ENCODE measurements around the gene FAM186B.

Gene FAM186B

DNA sequence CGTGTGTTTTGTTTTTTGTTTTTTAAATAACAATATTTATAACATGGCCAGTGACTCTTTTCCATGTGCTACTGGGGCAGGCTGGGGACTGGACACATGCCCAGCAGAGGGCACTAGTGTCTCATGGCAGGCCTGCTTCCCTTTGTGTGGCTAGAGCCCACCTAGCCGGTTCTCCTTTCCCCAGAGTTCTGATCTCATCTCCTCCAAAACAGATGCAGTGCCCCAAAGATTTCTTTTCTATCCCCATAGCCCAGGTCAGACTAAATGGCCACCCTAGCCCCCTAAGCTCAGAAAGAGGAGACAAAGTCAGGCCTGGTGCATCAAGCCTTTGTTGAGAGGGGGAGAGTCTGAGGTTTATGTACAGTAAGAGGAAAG is 39.2 kb upstream of the FAM186B start:
- Mint-ChIP-seq H3K27me3 (ENCODE audit: low read depth) (no peaks in the 10 kb centered on the region), H3K4me3 (no peak overlapping the region), H3K9me3 (no peaks in the 10 kb centered on the region), H3K27ac (peak overlapping the region; percentile 86 to 96 (median 88)), H3K4me1 (peaks cover 41% of the 10 kb centered on the region), H3K36me3 (ENCODE audit: low read depth) (peaks cover 63% of the 10 kb centered on the region)
- TF ChIP-seq CTCF (IDR thresholded peaks at IDR 0.05; ENCODE audit: unreplicated experiment in 3 of 3) = peak; percentile 95 to 97 (median 96)

DNA sequence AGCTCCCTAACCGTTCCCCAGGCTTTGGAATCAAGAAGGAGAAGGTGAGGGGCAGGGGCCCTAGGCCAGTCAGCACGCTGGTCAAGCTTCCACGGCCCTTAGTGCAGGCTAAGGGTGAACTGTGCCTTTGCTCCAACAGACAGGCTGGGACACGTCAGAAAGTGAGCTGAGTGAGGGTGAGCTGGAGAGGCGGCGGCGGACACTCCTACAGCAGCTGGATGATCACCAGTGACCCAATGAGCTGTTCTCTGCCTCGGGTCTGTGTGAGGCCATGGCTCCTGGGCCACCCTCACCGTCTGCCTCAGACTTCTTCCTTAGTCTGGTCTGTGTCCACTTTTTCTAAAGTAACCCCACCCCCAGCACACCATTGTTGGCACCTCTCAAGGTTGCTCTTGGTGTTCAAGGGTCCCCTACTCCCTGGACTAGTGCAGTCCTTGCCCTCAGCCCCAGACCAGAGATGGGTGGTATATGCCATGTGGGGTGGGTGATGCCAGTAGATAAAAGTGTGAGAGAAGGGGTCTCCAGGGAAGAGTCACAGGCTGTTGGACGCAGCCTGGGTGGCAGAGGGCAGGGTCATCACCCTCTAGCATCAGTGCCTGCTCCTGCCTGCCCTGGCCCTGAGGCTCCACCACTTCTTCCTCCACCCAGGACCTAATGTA is 38.7 kb upstream of the FAM186B start:
- H3K4me1 Mint-ChIP-seq = peaks cover 41% of the 10 kb centered on the region
- no peaks in the 10 kb centered on the region for H3K9me3 Mint-ChIP-seq
- no peaks in the 10 kb centered on the region for H3K27me3 Mint-ChIP-seq (ENCODE audit: low read depth)
- peak overlapping the region; percentile 86 to 96 (median 88) for H3K27ac Mint-ChIP-seq
- H3K4me3 Mint-ChIP-seq = no peak overlapping the region
- no peak for TF ChIP-seq CTCF (IDR thresholded peaks at IDR 0.05; ENCODE audit: unreplicated experiment in 3 of 3)
- peaks cover 64% of the 10 kb centered on the region for H3K36me3 Mint-ChIP-seq (ENCODE audit: low read depth)

GRCh38 chr12:49643135-49643534 is 37.7 kb upstream of the FAM186B start:
- peak overlapping the region in 1 of 3 experiments; percentile 88 for H3K27ac Mint-ChIP-seq
- peaks cover 34% of the 10 kb centered on the region for H3K4me1 Mint-ChIP-seq
- H3K4me3 Mint-ChIP-seq = no peak overlapping the region
- no peak for TF ChIP-seq CTCF (IDR thresholded peaks at IDR 0.05; ENCODE audit: unreplicated experiment in 3 of 3)
- H3K36me3 Mint-ChIP-seq (ENCODE audit: low read depth) = peaks cover 58% of the 10 kb centered on the region
- H3K9me3 Mint-ChIP-seq = no peaks in the 10 kb centered on the region
- no peaks in the 10 kb centered on the region for H3K27me3 Mint-ChIP-seq (ENCODE audit: low read depth)

GRCh38 chr12:49642370-49642802 is 36.9 kb upstream of the FAM186B start:
- H3K36me3 Mint-ChIP-seq (ENCODE audit: low read depth) = peaks cover 55% of the 10 kb centered on the region
- H3K27me3 Mint-ChIP-seq (ENCODE audit: low read depth) = no peaks in the 10 kb centered on the region

DNA sequence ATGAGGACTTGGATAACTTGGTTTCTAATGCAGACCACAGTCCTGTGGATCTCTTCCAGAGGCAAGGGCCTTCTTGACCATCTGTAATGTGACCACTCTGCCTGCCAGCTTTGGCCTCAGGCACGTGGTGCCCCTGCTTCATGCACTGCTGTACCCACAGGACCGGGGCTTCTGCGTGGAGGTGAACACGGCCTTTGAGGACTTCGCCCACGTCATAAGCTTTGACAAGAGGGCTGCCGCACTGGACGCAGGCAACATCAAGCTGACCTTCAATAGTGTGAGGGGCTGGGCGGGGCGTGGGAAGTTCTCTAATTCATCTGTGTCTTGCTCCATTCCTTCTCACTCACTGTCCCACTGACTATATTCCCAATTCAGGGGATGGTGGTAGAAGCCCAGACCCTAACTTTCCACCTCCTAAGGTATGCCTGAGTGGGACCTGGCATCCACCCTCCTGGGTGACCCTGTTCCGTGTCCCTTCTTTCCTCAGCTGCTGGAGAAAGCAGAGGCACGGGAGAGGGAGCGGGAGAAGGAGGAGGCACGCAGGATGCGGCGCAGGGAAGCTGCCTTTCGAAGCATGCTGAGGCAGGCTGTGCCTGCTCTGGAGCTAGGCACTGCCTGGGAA is 36.4 kb upstream of the FAM186B start:
- Mint-ChIP-seq H3K27me3 (ENCODE audit: low read depth) (no peaks in the 10 kb centered on the region), H3K4me1 (peaks cover 33% of the 10 kb centered on the region), H3K27ac (no peak overlapping the region), H3K4me3 (no peak overlapping the region), H3K9me3 (no peaks in the 10 kb centered on the region), H3K36me3 (ENCODE audit: low read depth) (peaks cover 50% of the 10 kb centered on the region)
- no peak for TF ChIP-seq CTCF (IDR thresholded peaks at IDR 0.05; ENCODE audit: unreplicated experiment in 3 of 3)

More at GRCh38 chr12:49642370-49642802, 36.9 kb upstream of the FAM186B start:
- Mint-ChIP-seq H3K9me3 (no peaks in the 10 kb centered on the region), H3K4me3 (no peak overlapping the region), H3K4me1 (peaks cover 33% of the 10 kb centered on the region), H3K27ac (no peak overlapping the region)
- no peak for TF ChIP-seq CTCF (IDR thresholded peaks at IDR 0.05; ENCODE audit: unreplicated experiment in 3 of 3)

Measured in nephron (organoid).